PC-3 (cell line): ENCODE measurements around the gene EFCAB11. TPM values are rescaled to one million over a fixed set of nuclear protein-coding genes. Genes with fewer than 3 reads are reported as not detected.

Experiments
- ATAC-seq: fragments of 200-7000 bp; cut with Tn5 transposase; 2 replicates; pipeline ENCODE4 v1.9.1; 2020; ENCODE audit warnings: mild to moderate bottlenecking, moderate library complexity
- BruUV-seq: library from RNA; stranded (reverse); fragments of 400-500 nt; replicated peaks from 2 replicates; lab custom pipeline; 2021; lab: Mats Ljungman, UMichigan
- CTCF ChIA-PET: fragments of 300-600 bp; sonication (Branson Sonifier 250); formaldehyde crosslinking; loops from one replicate; lab custom pipeline; 2022; ENCODE audit warnings: antibody characterized with exemption; lab: Charles Lee
- POLR2A ChIA-PET: fragments of 300-600 bp; sonication (Branson Sonifier 250); formaldehyde crosslinking; loops from one replicate; lab custom pipeline; 2022; ENCODE audit warnings: antibody characterized with exemption; ENCODE audit not compliant: unreplicated experiment; lab: Charles Lee
- DNase-seq: peaks from one replicate; pipeline ENCODE4 v3.0.0-alpha.2; 2015
- H2AFZ ChIP-seq: fragments of 300-600 bp; sonication (generic); 2 replicates; pipeline ENCODE4 v1.6.0; 2016; ENCODE audit warnings: antibody characterized with exemption, low read length
- H3F3A ChIP-seq: fragments of 300-600 bp; sonication (generic); one replicate; pipeline ENCODE4 v1.6.0; 2017; ENCODE audit warnings: antibody characterized with exemption, low read length, control low read depth, mild to moderate bottlenecking; ENCODE audit not compliant: unreplicated experiment
- H3K27ac ChIP-seq: fragments of 300-600 bp; sonication (generic); 2 replicates; pipeline ENCODE4 v1.5.1; 2016; ENCODE audit warnings: mild to moderate bottlenecking, low read length
- H3K27me3 ChIP-seq: fragments of 300-600 bp; sonication (generic); 2 replicates; pipeline ENCODE4 v1.6.1; 2016; ENCODE audit warnings: low read length, mixed read lengths
- H3K36me3 ChIP-seq: fragments of 300-600 bp; sonication (generic); 2 replicates; pipeline ENCODE4 v1.6.1; 2016; ENCODE audit warnings: low read depth, mixed run types, low read length, mixed read lengths
- H3K4me1 ChIP-seq: fragments of 300-600 bp; sonication (generic); 2 replicates; pipeline ENCODE4 v1.5.1; 2016; ENCODE audit warnings: low read length; ENCODE audit not compliant: insufficient read depth
- H3K4me2 ChIP-seq: fragments of 300-600 bp; sonication (generic); 2 replicates; pipeline ENCODE4 v1.6.0; 2016; ENCODE audit warnings: low read length
- H3K4me3 ChIP-seq: fragments of 300-600 bp; sonication (generic); 2 replicates; pipeline ENCODE4 v1.5.1; 2016; ENCODE audit warnings: mild to moderate bottlenecking, low read length, mixed read lengths
- H3K79me2 ChIP-seq: fragments of 300-600 bp; sonication (generic); 2 replicates; pipeline ENCODE4 v1.6.1; 2017; ENCODE audit warnings: low read length, mixed read lengths
- H3K9ac ChIP-seq: fragments of 300-600 bp; sonication (generic); 2 replicates; pipeline ENCODE4 v1.6.0; 2016; ENCODE audit warnings: mild to moderate bottlenecking, low read length
- H3K9me2 ChIP-seq: fragments of 300-600 bp; sonication (generic); replicated peaks from 2 replicates; pipeline ENCODE4 v1.6.1; 2016; ENCODE audit warnings: mixed run types, low read length, mixed read lengths
- H3K9me3 ChIP-seq: fragments of 300-600 bp; sonication (generic); 2 replicates; pipeline ENCODE4 v1.6.1; 2016; ENCODE audit warnings: low read length, mixed read lengths
- H4K20me1 ChIP-seq: fragments of 300-600 bp; sonication (generic); 2 replicates; pipeline ENCODE4 v1.6.1; 2016; ENCODE audit warnings: low read length, mixed read lengths
- CTCF ChIP-seq: fragments of 300-600 bp; sonication (generic); conservative IDR thresholded peaks from 2 replicates; pipeline ENCODE4 v1.5.1; 2017; ENCODE audit warnings: antibody characterized with exemption, low read depth, mild to moderate bottlenecking, low read length
- EZH2 ChIP-seq: fragments of 300-600 bp; sonication (generic); IDR thresholded peaks from one replicate; pipeline ENCODE4 v1.6.1; 2017; ENCODE audit warnings: antibody characterized with exemption, mild to moderate bottlenecking, low read length; ENCODE audit not compliant: unreplicated experiment
- EZH2phosphoT487 ChIP-seq: fragments of 300-600 bp; sonication (generic); IDR thresholded peaks from 2 replicates; pipeline ENCODE4 v1.6.1; 2018; ENCODE audit warnings: mild to moderate bottlenecking, antibody characterized with exemption, low read length, borderline replicate concordance
- intact Hi-C: fragments of 100-400 bp; cut with micrococcal nuclease; formaldehyde crosslinking; loops from 2 replicates; pipeline ENCODE4 v1.9.0; 2023
- total RNA-seq: library from RNA; depleted of rRNA; stranded (reverse); fragments of >200 nt; gene quantifications from 2 replicates; pipeline ENCODE4 v1.2.3, GENCODE V29; 2014

EFCAB11 gene
- total RNA-seq, 1 experiment from 2014 or later: 7.0 TPM

- no peak overlapping the region for H3K9ac ChIP-seq
- no peaks in the 10 kb centered on the region for H3F3A ChIP-seq
- no peak overlapping the region for H3K4me3 ChIP-seq
- no peaks in the 10 kb centered on the region for H3K27me3 ChIP-seq
- no TSS peak for BruUV-seq
- no peaks in the 10 kb centered on the region for H3K4me1 ChIP-seq
- intact Hi-C loops: no loop called here
- H2AFZ ChIP-seq: no peak overlapping the region
- TF ChIP-seq EZH2: no peak
- TF ChIP-seq EZH2phosphoT487: no peak
- no peak for TF ChIP-seq CTCF
- peaks cover 64% of the 10 kb centered on the region for H3K36me3 ChIP-seq
- no peak overlapping the region for H3K27ac ChIP-seq
- no peaks in the 10 kb centered on the region for H3K9me2 ChIP-seq
- H4K20me1 ChIP-seq: no peaks in the 10 kb centered on the region
- H3K9me3 ChIP-seq: no peaks in the 10 kb centered on the region
- ChIA-PET POLR2A (interaction anchor here (0.7 kb wide), 1 partner anchor 34 kb away, joined by 3 read pairs; no protein-coding TSS in a partner anchor), CTCF (no interaction called here)
- H3K79me2 ChIP-seq: no peaks in the 10 kb centered on the region
- ATAC-seq (no peak), DNase-seq (no peak)
- H3K4me2 ChIP-seq: no peak overlapping the region
These were observed 36.2 kb upstream of the EFCAB11 start for GRCh38 chr14:89990623-89991275.

- H3K4me3 ChIP-seq: no peak overlapping the region
- H3K36me3 ChIP-seq: peaks cover 59% of the 10 kb centered on the region
- H3K27ac ChIP-seq: no peak overlapping the region
- no peak overlapping the region for H3K4me2 ChIP-seq
- no peaks in the 10 kb centered on the region for H3K9me2 ChIP-seq
- no peaks in the 10 kb centered on the region for H3K79me2 ChIP-seq
- TF ChIP-seq CTCF (no peak), EZH2 (no peak), EZH2phosphoT487 (no peak)
- no peaks in the 10 kb centered on the region for H3K4me1 ChIP-seq
- POLR2A ChIA-PET: no interaction called here
- ATAC-seq: no peak
- H2AFZ ChIP-seq: no peak overlapping the region
- H4K20me1 ChIP-seq: no peaks in the 10 kb centered on the region
- no peaks in the 10 kb centered on the region for H3K27me3 ChIP-seq
- no peak overlapping the region for H3K9ac ChIP-seq
- no peaks in the 10 kb centered on the region for H3F3A ChIP-seq
- CTCF ChIA-PET: no interaction called here
- no peak for DNase-seq
- intact Hi-C loops: no loop called here
- H3K9me3 ChIP-seq: no peaks in the 10 kb centered on the region
- no TSS peak for BruUV-seq
These were observed 35.7 kb upstream of the EFCAB11 start for GRCh38 chr14:89990218-89990617.

- H3K27ac ChIP-seq: no peak overlapping the region
- no peaks in the 10 kb centered on the region for H4K20me1 ChIP-seq
- ATAC-seq: no peak
- H3K4me2 ChIP-seq: no peak overlapping the region
- H3K27me3 ChIP-seq: no peaks in the 10 kb centered on the region
- H3K36me3 ChIP-seq: peaks cover 53% of the 10 kb centered on the region
- BruUV-seq: no TSS peak
- no peaks in the 10 kb centered on the region for H3F3A ChIP-seq
- intact Hi-C loops: no loop called here
- H3K79me2 ChIP-seq: no peaks in the 10 kb centered on the region
- TF ChIP-seq EZH2phosphoT487 (no peak), EZH2 (no peak), CTCF (no peak)
- CTCF ChIA-PET: no interaction called here
- POLR2A ChIA-PET: interaction anchor here (0.7 kb wide), 1 partner anchor 142 kb away, joined by 7 read pairs; no protein-coding TSS in a partner anchor
- H3K9me3 ChIP-seq: no peaks in the 10 kb centered on the region
- DNase-seq: no peak
- H2AFZ ChIP-seq: no peak overlapping the region
- no peak overlapping the region for H3K9ac ChIP-seq
- H3K9me2 ChIP-seq: no peaks in the 10 kb centered on the region
- H3K4me1 ChIP-seq: no peaks in the 10 kb centered on the region
- no peak overlapping the region for H3K4me3 ChIP-seq
These were observed 34.3 kb upstream of the EFCAB11 start for GRCh38 chr14:89988787-89989186.
